ENCODE data around the gene LINGO3.

- TF ChIP-seq POLR2AphosphoS5 (IDR thresholded peaks at IDR 0.05; ENCODE audit: borderline replicate concordance, low read depth, low read length) (no peak), EZH2 (IDR thresholded peaks at IDR 0.05) (no peak), FOXP2 (optimal IDR thresholded peaks at IDR 0.05; ENCODE audit: control extremely low read depth, extremely low read length, insufficient read depth) (no peak)
Measured at GRCh38 chr19:2309734-2310362, 1.9 kb upstream of the LINGO3 start.
